Thyroid gland (tissue), 4 donors: ENCODE results near the gene RTN4R.

Source experiments
- POLR2A ChIP-seq, 2 donors: fragments of 450-650 bp; IDR thresholded peaks; one replicate each; pipeline ENCODE4 v1.6.1; 2017; ENCODE audit warnings: antibody characterized with exemption in 2 of 2, mild to moderate bottlenecking in 2 of 2, moderate library complexity in 1 of 2
- TF ChIP-seq, protein P1 (sequence below), 6 experiments: fragments of 200-600 bp in 3 of 6; fragments of 450-650 bp in 3 of 6; sonication (generic) in 3 of 6; IDR thresholded peaks; one replicate each; pipeline ENCODE4 v1.5.1; 2016 to 2019; ENCODE audit warnings: antibody characterized with exemption in 6 of 6, mild to moderate bottlenecking in 2 of 6, inconsistent platforms in 1 of 6, moderate library complexity in 1 of 6

DNA sequence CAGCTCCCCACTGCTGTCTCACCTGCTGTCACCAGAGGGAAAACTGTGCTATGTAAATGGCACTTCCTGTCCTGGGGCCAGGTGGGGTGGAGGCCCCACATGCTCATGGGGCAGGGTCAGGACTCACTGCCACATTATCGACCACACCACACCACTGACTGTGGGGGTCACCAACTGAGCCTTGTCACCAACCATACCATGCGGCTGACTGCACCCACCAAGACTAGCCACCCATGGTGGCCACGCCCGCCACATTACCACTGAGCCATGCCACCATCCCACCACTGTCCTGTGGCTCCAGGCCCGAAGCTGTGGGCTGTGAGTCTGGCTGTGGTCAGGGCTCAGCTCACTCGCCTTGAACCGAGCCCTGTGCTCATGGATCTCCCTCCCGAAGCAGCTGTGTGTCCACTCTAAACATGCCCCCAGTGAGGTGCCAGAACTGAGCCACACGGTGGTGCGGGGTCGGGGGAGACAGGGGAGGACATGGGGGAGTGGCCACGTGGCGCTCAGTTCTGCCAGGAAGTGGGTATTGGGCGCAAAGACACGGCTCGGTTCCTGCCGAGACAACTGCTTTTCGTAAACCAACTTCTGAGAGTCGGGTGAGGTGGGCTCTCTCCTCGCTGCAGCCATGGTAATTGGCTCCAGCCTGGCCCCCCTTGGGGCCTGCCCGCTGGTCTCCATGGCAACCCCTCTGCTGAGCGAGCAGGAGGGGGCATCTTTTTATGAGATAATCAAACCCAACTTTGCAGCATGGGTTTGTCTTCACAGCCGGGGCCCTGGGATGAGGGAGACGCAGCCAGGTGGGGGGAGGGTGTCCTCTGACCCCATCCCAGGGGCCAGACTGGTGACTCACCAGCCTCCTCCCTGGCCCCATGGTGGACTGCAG lies 23.2 kb downstream of the RTN4R start:
- TF ChIP-seq POLR2A (IDR thresholded peaks at IDR 0.05), result no peak
- TF ChIP-seq, protein P1, sequence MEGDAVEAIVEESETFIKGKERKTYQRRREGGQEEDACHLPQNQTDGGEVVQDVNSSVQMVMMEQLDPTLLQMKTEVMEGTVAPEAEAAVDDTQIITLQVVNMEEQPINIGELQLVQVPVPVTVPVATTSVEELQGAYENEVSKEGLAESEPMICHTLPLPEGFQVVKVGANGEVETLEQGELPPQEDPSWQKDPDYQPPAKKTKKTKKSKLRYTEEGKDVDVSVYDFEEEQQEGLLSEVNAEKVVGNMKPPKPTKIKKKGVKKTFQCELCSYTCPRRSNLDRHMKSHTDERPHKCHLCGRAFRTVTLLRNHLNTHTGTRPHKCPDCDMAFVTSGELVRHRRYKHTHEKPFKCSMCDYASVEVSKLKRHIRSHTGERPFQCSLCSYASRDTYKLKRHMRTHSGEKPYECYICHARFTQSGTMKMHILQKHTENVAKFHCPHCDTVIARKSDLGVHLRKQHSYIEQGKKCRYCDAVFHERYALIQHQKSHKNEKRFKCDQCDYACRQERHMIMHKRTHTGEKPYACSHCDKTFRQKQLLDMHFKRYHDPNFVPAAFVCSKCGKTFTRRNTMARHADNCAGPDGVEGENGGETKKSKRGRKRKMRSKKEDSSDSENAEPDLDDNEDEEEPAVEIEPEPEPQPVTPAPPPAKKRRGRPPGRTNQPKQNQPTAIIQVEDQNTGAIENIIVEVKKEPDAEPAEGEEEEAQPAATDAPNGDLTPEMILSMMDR (IDR thresholded peaks at IDR 0.05), result no peak
